Karpas-422 (cell line): ENCODE data around the gene OGDHL. TPM values are rescaled to one million over a fixed set of nuclear protein-coding genes. Genes with fewer than 3 reads are reported as not detected.

Experiments used
- DNase-seq: peaks from one replicate; pipeline ENCODE4 v3.0.0-alpha.2; 2015
- H2AFZ ChIP-seq: fragments of 200-600 bp; sonication (generic); 2 replicates; pipeline ENCODE4 v1.6.1; 2014; ENCODE audit warnings: antibody characterized with exemption, low read length, mixed read lengths
- H3K27ac ChIP-seq: fragments of 200-600 bp; sonication (generic); 2 replicates; pipeline ENCODE4 v1.5.1; 2014; ENCODE audit warnings: mild to moderate bottlenecking, low read length, moderate library complexity
- H3K27me3 ChIP-seq: fragments of 200-600 bp; sonication (generic); 2 replicates; pipeline ENCODE4 v1.6.1; 2014; ENCODE audit warnings: low read length, mixed read lengths
- H3K36me3 ChIP-seq: fragments of 200-600 bp; sonication (generic); 2 replicates; pipeline ENCODE4 v1.6.1; 2014; ENCODE audit warnings: low read length, mixed read lengths; ENCODE audit not compliant: insufficient read depth
- H3K4me1 ChIP-seq: fragments of 200-600 bp; sonication (generic); 2 replicates; pipeline ENCODE4 v1.6.1; 2014; ENCODE audit warnings: mild to moderate bottlenecking, low read length, mixed read lengths
- H3K4me2 ChIP-seq: fragments of 200-600 bp; sonication (generic); 2 replicates; pipeline ENCODE4 v1.6.1; 2014; ENCODE audit warnings: low read length, low read depth, mild to moderate bottlenecking; ENCODE audit not compliant: poor library complexity, severe bottlenecking
- H3K4me3 ChIP-seq: fragments of 200-600 bp; sonication (generic); 2 replicates; pipeline ENCODE4 v1.5.1; 2014; ENCODE audit warnings: mild to moderate bottlenecking, antibody characterized with exemption, low read length, mixed read lengths
- H3K79me2 ChIP-seq: fragments of 200-600 bp; sonication (generic); 2 replicates; pipeline ENCODE4 v1.6.1; 2014; ENCODE audit warnings: mild to moderate bottlenecking, low read length, mixed read lengths
- H3K9ac ChIP-seq: fragments of 200-600 bp; sonication (generic); 2 replicates; pipeline ENCODE4 v1.6.0; 2014; ENCODE audit warnings: low read length
- H3K9me2 ChIP-seq: fragments of 200-600 bp; sonication (generic), shearing (Covaris generic); replicated peaks from 2 replicates; pipeline ENCODE4 v1.6.0; 2014; ENCODE audit warnings: mild to moderate bottlenecking, low read length, moderate library complexity; ENCODE audit not compliant: insufficient read depth
- H3K9me3 ChIP-seq: fragments of 300-700, 200-600 bp; sonication (generic); 2 replicates; pipeline ENCODE4 v1.6.1; 2014; ENCODE audit warnings: low read length, mixed read lengths
- H4K20me1 ChIP-seq: fragments of 200-600 bp; sonication (generic); 2 replicates; pipeline ENCODE4 v1.6.1; 2014; ENCODE audit warnings: mild to moderate bottlenecking, antibody characterized with exemption, low read length, low read depth; ENCODE audit not compliant: insufficient read depth
- total RNA-seq: library from RNA; depleted of rRNA; stranded (reverse); fragments of >200 nt; shearing (Covaris generic); gene quantifications from 2 replicates; pipeline ENCODE4 v1.2.3, GENCODE V29; 2014; ENCODE audit warnings: low replicate concordance; rRNA removed

Gene OGDHL
- total RNA-seq, 1 experiment from 2014 or later, result 0.75 TPM

- no peak overlapping the region for H3K4me3 ChIP-seq
- H3K9me3 ChIP-seq, result no peaks in the 10 kb centered on the region
- no peaks in the 10 kb centered on the region for H4K20me1 ChIP-seq
- no peaks in the 10 kb centered on the region for H3K27me3 ChIP-seq
- H3K27ac ChIP-seq, result no peak overlapping the region
- no peaks in the 10 kb centered on the region for H3K9me2 ChIP-seq
- H3K4me2 ChIP-seq, result no peak overlapping the region
- H3K36me3 ChIP-seq, result no peaks in the 10 kb centered on the region
- H2AFZ ChIP-seq, result no peak overlapping the region
- no peak overlapping the region for H3K9ac ChIP-seq
- H3K4me1 ChIP-seq, result no peaks in the 10 kb centered on the region
- no peaks in the 10 kb centered on the region for H3K79me2 ChIP-seq
- DNase-seq, result no peak
Measured at GRCh38 chr10:49688920-49689319, 73.2 kb downstream of the OGDHL start.

- no peaks in the 10 kb centered on the region for H4K20me1 ChIP-seq
- no peak overlapping the region for H3K4me2 ChIP-seq
- no peak overlapping the region for H3K9ac ChIP-seq
- no peaks in the 10 kb centered on the region for H3K9me3 ChIP-seq
- H3K79me2 ChIP-seq, result no peaks in the 10 kb centered on the region
- no peak for DNase-seq
- no peaks in the 10 kb centered on the region for H3K9me2 ChIP-seq
- H3K27ac ChIP-seq, result no peak overlapping the region
- H3K27me3 ChIP-seq, result no peaks in the 10 kb centered on the region
- no peak overlapping the region for H2AFZ ChIP-seq
- H3K4me1 ChIP-seq, result no peaks in the 10 kb centered on the region
- no peak overlapping the region for H3K4me3 ChIP-seq
- no peaks in the 10 kb centered on the region for H3K36me3 ChIP-seq
Measured at GRCh38 chr10:49688261-49688846, 73.8 kb downstream of the OGDHL start.

- no peak overlapping the region for H3K9ac ChIP-seq
- no peak for DNase-seq
Measured at GRCh38 chr10:49686651-49687050, 75.5 kb downstream of the OGDHL start.

More at GRCh38 chr10:49686651-49687050, 75.5 kb downstream of the OGDHL start:
- no peaks in the 10 kb centered on the region for H3K36me3 ChIP-seq
- H4K20me1 ChIP-seq, result no peaks in the 10 kb centered on the region
- no peaks in the 10 kb centered on the region for H3K9me3 ChIP-seq
- no peak overlapping the region for H3K27ac ChIP-seq
- H3K4me1 ChIP-seq, result no peaks in the 10 kb centered on the region
- no peak overlapping the region for H3K4me3 ChIP-seq
- H2AFZ ChIP-seq, result no peak overlapping the region
- no peak overlapping the region for H3K4me2 ChIP-seq
- no peaks in the 10 kb centered on the region for H3K79me2 ChIP-seq
- no peaks in the 10 kb centered on the region for H3K9me2 ChIP-seq
- no peaks in the 10 kb centered on the region for H3K27me3 ChIP-seq

Other genes starting within 250 kb of the OGDHL start
- 15.4 and 33.8 TPM in 2 replicates for gene ERCC6, start 223.2 kb downstream of the OGDHL start, total RNA-seq
- not detected in 2 replicates for gene SLC18A3, start 152.0 kb downstream of the OGDHL start, total RNA-seq
- gene CHAT, start 148.3 kb downstream of the OGDHL start, total RNA-seq, result not detected in 2 replicates
- not detected in 2 replicates for gene C10orf53, start 82.7 kb downstream of the OGDHL start, total RNA-seq
- gene PARG, start 179.7 kb upstream of the OGDHL start, total RNA-seq, result 43.2 and 47.6 TPM in 2 replicates
- gene TIMM23B, start 179.7 kb upstream of the OGDHL start, total RNA-seq, result 27.9 and 31.7 TPM in 2 replicates
- gene AGAP6, start 226.1 kb upstream of the OGDHL start, total RNA-seq, result 12.0 and 17.1 TPM in 2 replicates